Measurements from ENCODE around the gene PRKCD.

PRKCD gene

DNA sequence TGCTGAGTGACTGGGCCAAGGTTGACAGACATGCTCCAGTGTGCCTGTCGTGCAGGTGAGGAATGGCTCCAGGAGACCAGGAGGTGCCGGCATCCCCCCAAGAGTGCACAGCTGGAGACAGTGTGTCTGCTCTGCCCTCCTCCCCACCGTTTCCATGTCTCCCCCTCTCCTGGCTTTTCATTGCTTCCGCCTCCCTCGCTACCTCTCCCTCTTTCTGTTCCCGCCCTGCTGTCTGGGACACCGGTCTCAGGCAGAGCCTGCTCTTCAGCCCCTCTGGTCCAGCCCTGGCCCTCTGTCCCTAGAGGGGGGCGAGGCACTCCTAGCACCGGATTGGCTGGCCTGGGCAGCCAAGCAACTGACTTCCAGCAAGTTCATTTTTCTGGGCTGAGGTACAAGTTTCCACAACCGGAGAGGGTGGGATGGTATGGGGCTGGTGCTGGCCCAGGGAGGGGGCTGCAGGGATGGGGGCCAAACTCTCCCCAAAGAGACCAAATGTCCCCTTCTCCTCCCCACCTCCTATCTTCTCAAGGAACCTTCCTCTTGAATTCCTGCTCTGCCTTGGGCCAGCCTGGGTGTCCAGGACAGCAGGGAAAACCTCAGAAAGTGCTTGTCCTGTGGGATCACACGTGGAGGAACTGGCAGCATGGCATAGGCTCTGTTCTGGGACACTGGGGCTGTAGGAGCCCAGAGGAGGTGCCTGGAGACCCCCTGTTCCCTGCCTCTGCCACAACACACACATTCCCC, 32.6 kb downstream of the PRKCD start:
- DNase-seq: no peak

DNA sequence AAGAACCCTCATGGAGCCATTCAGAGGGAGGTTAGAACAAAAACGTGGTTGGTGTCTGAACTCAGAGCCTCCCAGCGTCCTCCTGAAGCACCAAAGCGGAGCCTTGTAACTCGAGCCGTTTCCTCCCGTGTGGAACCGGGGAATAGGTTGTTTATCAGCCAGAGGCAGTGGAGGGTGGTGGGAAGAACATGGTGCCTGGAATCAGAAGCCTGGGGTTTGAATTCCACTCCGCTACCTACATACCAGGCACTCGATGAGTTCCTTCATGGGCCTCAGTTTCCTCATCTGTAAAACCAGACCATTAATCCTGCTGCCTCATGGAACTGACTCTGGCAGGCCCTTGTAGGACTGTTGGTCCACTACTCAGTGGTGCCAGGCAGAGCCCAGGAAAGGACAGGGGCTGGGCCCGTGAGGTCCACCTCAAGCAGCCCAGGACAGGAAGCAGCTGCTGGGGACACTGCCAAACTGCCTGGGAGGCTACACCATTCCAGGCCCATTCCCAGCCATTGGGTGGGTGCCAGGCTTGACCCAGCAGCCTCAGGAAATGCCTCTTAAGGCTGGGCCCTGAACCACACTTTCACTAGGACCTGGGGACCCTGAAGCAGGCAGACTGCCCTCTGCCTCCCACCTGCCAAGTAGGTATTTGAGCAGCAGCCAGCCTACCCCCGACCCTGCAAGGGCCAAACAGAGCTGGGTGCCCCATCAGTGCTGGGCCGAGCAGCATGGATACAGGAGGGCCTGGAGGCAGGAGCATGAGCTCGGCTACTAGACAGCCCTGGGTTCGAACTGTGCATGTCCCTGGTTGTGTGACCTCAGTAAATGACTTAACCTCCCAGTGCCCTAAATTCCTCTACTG, 33.4 kb downstream of the PRKCD start:
- DNase-seq: no peak

DNA sequence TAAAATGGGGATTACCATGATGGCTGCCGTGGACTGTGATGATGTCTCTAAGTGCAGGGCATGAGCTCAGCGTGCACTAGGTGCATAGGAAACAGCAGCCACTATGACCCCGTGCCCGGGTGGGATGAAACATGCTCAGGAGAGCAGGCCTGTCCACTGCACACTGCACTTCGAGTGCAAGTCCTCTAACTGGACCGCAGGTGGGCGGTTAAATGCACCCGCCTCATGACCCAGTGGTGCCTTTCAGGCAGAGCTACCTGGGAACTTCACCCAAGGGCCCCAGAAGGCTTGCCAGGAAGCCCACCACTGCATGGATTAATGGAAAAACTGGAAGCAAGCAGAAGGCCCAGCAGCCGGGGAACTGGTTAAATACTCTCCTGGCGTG, 34.0 kb downstream of the PRKCD start:
- DNase-seq: no peak

DNA sequence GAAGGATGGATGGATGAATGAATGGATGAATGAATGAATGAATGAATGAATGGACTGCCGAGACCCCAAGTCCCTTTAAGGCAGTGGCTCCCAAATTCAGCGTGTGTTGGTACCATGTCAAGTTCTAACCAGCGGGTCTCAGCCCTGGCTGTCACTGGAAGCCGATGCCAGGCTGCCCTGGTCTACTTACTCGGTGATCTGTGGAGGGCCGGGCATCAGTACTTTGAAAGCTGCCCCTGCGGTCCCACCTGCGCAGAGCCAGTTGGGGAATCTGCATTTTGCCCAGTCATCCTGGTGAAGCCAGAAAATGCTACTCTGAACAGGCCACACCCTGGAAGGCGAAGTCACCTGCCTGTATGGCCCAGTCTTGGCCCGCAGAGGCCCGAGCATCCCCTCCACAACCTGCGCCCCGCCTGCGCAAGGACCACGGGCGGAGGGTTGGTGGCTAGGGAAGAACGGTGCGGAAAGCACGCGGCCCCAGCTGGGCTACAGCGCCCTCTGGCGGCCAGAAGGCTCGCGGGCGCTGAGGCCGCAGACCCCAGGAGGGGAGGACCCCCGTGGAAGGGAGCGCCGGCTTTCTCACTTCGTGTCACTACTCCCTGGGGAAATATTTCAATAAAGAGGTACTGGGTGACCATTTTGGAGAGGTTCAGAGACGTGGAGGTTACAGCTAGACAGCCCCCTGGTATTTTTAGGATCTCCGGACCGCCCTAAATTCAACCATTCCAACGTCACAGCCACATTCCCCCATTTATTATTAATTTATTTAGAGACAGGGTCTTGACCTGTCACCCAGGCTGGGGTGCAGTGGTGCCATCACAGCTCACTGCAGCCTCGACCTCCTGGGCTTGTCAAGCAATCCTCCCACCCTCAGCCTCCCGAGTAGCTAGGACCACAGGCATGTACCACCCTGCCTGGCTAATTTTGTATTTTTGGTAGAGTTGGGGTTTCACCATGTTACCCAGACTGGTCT, 34.9 kb downstream of the PRKCD start:
- DNase-seq: peak; percentile 34

DNA sequence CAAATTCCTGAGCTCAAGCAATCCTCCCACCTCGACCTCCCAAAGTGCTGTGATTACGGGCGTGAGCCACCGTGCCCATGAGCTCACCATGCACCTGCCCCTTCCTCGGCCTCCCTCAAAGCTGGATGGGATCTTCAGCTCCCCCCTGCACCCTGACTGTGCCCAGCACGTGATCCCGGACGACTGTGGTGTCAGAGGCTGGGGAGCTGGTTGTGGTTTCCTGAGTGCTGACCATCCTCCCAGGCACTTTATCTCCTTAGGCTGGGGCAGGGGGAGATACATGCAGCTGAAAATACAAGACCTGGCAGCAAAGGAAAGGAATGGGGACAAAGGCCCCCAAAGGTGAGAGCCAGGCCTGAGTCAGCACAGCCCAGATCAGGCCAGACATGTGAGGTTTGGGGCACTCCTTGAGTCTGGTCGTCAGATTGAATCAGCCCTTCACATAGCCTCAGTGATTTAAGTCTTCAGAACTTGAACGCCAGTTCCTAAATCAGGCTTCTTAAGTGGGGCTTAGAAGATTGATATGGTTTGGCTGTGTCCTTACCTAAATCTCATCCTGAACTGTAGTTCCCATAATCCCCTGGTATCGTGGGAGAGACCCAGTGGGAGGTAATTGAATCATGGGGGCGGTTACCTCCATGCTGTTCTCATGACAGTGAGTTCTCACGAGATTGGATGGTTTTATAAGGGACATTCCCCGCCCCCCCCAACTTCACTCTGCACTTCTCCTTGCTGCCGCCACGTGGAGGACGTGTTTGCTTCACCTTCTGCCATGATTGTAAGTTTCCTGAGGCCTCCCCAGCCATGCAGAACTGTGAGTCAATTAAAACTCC, 35.8 kb downstream of the PRKCD start:
- DNase-seq: no peak

DNA sequence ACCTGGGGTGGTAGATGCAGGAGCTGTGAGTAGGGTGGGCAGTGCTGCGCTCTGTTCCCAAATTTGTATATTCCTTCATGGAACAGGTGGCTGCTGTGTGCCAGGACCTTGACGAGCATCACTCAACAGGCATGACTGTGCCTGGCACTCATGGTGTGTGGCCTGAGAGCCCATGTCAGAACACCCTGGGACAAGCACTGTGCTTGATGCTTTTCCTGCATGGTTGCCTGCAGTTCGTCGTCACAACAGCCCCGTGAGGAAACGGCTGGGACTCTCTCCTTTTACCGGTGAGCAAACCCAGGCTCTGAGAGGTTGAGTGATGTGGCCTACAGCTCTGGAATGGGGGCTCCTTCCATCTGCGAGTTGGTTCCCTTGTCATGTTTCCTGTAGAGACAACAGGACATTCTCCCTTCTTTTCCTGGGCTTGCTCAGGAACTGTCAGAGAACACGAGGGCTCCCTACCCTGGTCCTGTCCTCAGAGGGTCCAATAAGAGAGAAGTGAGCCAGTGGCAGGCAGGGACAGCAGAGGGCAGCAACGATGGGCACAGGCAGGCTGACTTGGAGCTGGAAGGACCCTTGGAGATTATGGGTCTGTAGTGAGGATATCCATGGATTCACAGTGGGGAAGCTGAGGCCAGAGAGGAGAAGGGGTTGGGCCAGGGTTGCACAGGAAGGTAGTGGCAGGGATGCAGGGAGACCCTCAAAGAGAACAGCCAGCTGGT, 37.4 kb downstream of the PRKCD start:
- no peak for DNase-seq

DNA sequence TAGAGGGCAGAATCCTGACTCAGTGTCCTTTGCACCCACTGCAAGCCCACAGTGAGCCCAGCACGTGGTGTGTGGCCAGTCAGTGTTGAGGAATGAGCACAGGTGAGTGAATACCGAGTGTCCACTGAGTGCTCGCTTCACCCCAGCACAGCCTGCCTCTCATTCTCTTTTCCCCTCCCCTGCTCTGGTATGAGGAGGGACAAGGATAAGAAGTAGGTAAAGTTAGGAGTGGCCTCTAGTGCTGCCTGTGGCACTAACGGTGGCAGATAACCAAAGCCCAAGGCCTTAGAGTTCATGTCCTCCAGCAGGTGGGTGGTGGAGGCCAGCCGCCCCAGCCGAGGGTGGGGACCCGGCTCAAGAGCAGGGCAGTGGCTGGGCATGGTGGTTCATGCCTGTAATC, 38.0 kb downstream of the PRKCD start:
- no peak for DNase-seq

DNA sequence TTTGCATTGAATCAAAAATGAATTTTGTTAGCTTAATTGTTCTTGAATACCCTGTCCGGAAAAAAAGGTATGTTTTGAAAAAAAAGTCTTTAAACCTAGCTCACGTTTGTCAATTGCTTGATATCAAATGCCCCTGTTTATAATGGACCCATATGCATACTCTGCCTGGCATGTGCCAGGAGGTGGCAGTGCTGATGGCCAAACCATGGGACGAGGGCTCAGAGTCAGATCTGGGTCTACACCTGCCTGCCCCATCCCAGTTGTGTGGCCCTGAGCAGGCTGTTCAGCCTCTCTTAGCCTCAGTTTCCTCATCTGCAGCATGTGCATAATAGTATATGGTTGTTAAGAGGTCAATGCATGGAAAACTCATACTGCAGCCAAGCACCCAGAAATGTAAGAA, 38.8 kb downstream of the PRKCD start:
- DNase-seq: no peak

DNA sequence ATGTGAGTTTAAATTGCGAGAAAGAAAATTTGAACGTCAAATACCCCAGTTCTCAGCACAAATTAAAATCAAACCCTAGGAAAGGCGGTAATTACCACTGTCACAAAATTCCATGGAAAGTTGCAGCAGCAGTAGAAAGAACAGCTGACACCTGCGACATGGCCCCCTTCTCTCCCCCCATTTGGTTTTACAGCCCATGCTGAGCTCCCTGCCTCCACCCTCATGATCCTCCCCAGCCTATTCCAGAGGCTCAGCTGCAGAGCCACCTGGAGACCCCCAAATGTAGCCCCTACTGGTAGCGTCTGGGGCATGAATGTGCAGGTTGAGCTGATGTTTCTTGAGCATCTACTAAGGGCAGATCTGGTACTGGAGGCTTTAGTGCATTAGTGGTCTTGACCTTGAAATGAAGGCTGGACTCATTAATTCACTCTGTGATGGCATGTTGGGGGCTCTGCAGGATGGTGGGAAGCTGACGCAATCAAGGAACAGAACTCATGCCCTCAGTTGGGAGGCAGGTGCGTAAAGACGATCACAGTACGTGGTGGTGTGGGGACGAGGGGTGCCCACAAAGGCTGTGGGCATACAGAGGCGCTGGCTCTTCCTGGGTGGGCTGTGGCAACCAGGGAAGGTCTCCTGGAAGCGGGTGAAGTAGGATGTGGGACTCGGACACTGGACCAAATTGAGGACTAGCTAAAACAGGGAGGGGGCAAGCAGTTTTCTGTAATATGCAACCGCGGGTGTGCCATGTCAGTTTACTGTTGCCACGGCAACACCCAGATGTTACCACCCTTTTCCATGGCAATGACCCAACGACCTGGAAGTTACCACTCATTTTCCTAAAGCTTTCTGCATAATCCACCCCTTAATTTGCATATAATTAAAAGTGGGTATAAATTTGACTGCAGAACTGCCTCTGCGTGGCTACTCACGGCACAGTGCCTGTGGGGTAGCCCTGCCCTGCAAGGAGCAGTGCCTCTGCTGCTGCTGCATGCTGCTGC, 39.8 kb downstream of the PRKCD start:
- no peak for DNase-seq

DNA sequence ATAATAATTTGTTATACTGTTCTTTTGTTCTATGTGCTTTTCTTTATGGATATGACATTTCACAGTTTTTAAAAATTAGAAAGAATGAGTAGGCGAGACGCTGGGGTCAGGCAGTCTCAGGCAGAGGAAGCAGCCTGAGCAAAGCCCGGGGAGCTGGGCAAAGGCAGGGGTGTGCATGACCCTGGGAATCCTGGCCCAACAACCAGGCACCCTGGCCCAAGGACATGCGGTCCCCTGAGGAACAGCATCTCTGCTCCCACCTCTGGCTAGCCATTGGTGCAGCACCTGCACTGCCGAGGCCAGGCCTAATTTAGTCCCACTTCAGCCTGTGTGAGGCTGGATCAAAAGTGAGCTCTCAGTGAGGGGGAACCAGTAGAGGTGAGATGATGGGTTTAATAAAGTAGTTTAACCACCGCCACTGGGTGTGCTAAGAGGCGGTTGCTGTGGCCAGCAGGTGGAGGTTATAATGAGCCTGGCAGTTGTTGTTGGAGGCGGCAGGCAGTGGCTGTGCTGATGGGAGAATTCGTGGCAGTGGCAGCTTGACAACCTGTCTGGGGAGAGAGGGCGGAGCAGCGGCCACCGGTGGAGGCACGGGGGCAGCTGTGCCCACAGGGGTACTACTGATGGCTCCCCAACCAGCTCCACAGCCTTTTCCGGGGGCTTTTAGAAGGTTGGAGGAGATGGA, 41.5 kb downstream of the PRKCD start:
- no peak for DNase-seq

DNA sequence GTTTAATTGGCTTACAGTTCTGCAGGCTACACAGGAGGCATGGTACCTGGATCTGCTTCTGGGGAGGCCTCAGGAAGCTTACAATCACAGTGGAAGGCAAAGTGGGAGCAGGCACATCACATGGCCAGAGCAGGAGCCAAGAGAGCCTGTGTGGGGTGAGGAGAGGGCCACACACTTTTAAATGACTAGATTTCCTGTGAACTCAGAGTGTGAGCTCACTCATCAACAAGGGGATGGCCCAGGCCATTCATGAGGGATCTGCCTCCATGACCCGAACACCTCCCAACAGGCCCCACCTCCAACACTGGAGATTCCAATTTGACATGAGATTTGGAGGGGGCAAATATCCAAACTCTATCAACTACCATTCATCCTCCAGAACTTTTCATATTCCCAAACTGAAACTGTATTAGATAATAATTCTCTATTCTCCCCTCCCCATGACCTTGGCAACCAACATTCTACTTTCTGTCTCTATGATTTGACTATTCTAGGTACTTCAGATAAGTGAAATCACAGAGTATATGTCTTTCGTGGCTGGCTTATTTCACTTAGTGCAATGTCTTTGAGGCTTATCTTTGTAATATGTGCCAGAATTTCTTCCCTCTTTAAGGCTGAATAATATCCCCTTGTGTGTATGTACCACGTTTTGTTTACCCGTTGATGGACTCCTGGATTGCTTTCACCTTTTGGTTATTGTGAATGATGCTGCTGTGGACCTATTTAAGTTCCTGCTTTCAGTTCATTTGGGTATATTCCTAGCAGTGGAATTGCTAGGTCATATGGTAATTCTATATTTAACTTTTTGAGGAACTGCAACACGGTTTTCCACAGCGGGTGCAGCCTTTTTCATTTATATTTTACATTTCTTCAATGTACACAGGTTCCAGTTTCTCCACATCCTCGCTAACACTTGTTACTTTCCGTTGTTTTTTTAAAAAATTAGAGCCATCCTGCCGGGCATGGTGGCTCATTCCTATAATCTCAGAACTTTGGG, 51.0 kb downstream of the PRKCD start:
- no peak for DNase-seq

DNA sequence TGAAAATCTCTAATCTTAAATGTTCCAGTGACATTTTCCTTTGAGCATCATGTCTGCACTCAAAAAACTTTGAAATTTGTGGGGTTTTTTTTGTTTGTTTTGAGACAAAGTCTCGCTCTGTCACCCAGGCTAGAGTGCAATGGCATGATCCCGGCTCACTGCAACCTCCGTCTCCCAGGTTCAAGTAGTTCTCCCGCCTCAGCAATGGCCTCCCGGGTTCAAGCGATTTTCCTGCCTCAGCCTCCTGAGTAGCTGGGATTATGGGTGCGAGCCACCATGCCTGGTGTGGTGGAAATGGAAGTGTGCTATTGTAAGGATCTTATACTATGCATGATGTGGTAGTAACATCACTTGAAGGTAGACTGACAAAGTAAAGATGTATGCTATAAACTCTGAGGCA, 52.3 kb downstream of the PRKCD start:
- DNase-seq: no peak

DNA sequence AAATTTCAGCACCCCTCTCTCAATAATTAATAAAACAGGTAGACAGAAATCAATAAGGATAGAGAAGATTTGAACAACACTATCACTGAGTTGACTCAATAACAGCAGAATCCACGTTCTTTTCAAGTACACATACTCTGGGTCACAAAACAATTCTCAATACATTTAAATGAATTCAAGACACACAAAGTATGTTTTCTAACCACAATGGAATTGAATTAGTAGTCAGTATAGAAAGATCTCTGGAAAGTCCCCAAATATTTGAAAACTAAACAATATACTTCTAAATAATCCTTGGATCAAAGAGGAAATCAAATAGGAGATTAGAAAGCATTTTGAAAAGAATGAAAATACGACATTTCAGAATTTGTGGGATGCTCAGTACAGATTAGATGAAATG, 54.8 kb downstream of the PRKCD start:
- DNase-seq: no peak

DNA sequence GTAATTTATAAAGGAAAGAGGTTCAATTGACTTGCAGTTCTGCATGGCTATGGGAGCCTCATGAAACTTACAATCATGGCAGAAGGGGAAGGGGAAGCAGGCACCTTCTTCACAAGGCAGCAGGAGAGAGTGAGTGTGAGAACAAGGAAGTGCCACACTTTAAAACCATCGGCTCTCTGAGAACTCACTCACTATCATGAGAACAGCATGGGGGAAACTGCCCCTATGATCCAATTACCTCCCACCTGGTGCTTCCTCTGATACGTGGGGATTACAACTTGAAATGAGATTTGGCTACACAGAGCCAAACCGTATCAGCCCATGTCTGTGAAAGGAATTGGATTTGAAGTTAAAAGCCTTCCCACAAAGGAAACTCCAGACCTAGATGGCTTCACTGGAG, 55.7 kb downstream of the PRKCD start:
- no peak for DNase-seq

DNA sequence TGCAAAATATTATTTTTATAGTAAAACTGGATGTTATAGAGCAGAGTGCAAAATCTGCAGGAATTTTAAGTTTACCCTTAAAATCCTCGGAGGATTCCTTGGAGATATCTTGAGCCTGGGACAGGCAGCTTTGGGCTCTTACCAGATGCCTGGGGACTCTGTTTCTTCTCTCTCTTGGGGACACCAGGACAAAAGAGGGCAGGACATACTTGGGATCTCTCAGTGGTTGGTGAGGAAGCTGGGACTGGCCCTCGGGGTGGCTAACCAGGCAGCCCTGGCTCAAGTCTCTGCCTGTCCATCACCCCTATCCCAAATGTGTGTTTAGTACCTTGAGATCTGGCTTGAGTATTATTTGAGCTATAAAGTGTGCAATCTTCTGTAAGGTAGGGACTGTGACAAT, 56.2 kb downstream of the PRKCD start:
- DNase-seq: no peak

DNA sequence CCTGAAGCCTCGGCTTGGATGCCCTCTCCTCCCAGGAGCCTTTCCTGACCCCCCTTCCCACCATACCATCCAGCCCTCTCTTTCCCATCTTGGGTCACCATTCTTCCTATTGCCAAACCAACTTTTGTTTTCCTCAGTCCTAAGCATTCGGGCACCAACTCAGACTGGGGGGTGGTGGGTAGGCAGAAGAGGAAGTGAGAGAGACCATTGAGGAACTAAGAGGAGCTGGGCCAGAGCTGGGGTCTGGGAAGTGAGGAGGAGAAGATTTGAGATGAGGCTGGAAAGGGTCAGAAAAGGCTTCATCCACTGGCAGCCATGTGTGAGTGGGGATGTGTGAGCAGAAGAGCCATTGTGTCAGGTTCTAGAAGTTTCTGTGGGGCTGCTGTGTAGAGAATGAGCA, 57.1 kb downstream of the PRKCD start:
- no peak for DNase-seq

DNA sequence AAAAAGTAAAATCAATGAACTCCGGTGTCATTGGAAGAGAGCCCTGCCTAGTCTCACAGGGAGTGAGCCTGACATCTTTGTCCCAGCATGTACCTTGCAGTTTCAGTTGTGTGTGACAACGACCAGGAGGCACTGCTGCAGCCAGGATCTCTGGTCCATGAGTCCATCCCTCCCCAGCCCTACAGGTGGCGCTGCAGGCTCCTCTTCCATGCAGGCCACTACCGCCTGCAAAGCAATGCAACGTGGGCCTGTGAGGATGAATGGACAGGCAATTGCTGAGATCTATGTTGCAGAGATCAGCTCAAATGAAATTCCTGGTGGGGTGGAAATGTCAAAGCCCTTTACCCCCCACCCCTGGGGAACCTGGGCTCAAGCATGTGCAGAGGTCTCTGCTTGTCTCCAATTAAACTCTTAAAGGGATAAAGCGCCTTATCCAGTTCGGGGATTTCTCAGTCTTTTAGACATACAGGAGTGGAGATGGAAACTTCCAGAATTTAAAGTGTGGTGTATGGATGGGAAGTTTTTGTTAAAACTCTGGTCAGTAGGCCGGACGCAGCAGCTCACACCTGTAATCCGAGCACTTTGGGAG, 59.0 kb downstream of the PRKCD start:
- DNase-seq: peak; percentile 59

DNA sequence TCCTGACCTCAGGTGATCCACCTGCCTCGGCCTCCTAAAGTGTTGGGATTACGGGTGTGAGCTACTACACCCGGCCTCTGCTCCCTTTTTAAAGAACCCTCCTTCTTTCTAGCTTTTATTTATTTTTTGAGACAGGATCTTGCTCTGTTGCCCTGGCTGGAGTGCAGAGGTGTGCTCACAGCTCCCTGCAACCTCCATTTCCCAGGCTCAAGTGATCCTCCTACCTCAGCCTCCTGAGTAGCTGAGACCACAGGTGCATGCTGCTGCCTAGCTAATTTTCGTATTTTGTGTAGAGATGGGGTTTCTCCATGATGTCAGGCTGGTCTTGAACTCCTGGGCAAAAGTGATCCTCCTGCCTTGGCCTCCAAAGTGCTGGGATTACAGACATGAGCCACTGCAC, 60.3 kb downstream of the PRKCD start:
- no peak for DNase-seq

All from activated effector memory CD4-positive, alpha-beta T cell treated with Interleukin-2 at 50 U/mL for 16 hours (primary cell).